ENCODE results near the gene FGFRL1.

Gene FGFRL1

GRCh38 chr4:1003271-1004070 lies 8.0 kb upstream of the FGFRL1 start:
- no peaks in the 10 kb centered on the region for H3K9me3 ChIP-seq (ENCODE audit: insufficient read depth, low read length)
- TF ChIP-seq CTCF (IDR thresholded peaks at IDR 0.05; ENCODE audit: low read depth, low read length) (no peak), EZH2phosphoT487 (IDR thresholded peaks at IDR 0.05; ENCODE audit: low read depth) (no peak)

GRCh38 chr4:1004071-1004418 lies 7.4 kb upstream of the FGFRL1 start:
- H3K4me3 ChIP-seq (ENCODE audit: low read length), result no peak overlapping the region
- no peak overlapping the region for H3K9ac ChIP-seq (ENCODE audit: low read length)
- H3K36me3 ChIP-seq (replicated peaks; ENCODE audit: low read depth, low read length), result no peaks in the 10 kb centered on the region
- H3K79me2 ChIP-seq (ENCODE audit: low read length), result no peaks in the 10 kb centered on the region
- H3K27ac ChIP-seq (ENCODE audit: low read length), result no peak overlapping the region
- no peaks in the 10 kb centered on the region for H3K9me3 ChIP-seq (ENCODE audit: insufficient read depth, low read length)
- no peak overlapping the region for H2AFZ ChIP-seq (ENCODE audit: low read depth, low read length)
- no peaks in the 10 kb centered on the region for H4K20me1 ChIP-seq (ENCODE audit: insufficient read depth, low read length)
- TF ChIP-seq CTCF (IDR thresholded peaks at IDR 0.05; ENCODE audit: low read depth, low read length) (no peak), EZH2phosphoT487 (IDR thresholded peaks at IDR 0.05; ENCODE audit: low read depth) (no peak)
- H3K27me3 ChIP-seq (ENCODE audit: low read depth, low read length), result peaks cover 24% of the 10 kb centered on the region
- no peak overlapping the region for H3K4me2 ChIP-seq (ENCODE audit: low read length)
- 0 out of 2 replicates have a peak, but pooled peaks cover 4% of the 10 kb centered on the region for H3K4me1 ChIP-seq (ENCODE audit: low read length)

More at GRCh38 chr4:1003271-1004070, 8.0 kb upstream of the FGFRL1 start:
- Histone ChIP-seq H3K4me1 (ENCODE audit: low read length) (no peaks in the 10 kb centered on the region), H3K27me3 (ENCODE audit: low read depth, low read length) (peaks cover 21% of the 10 kb centered on the region), H3K4me3 (ENCODE audit: low read length) (no peak overlapping the region), H3K4me2 (ENCODE audit: low read length) (no peak overlapping the region), H3K27ac (ENCODE audit: low read length) (no peak overlapping the region), H4K20me1 (ENCODE audit: insufficient read depth, low read length) (no peaks in the 10 kb centered on the region), H3K9ac (ENCODE audit: low read length) (no peak overlapping the region), H3K79me2 (ENCODE audit: low read length) (no peaks in the 10 kb centered on the region), H2AFZ (ENCODE audit: low read depth, low read length) (no peak overlapping the region), H3K36me3 (replicated peaks; ENCODE audit: low read depth, low read length) (no peaks in the 10 kb centered on the region)

GRCh38 chr4:1004557-1005485 lies 6.6 kb upstream of the FGFRL1 start:
- no peak overlapping the region for H3K4me3 ChIP-seq (ENCODE audit: low read length)

More at GRCh38 chr4:1004557-1005485, 6.6 kb upstream of the FGFRL1 start:
- Histone ChIP-seq H3K9me3 (ENCODE audit: insufficient read depth, low read length) (no peaks in the 10 kb centered on the region), H3K4me1 (ENCODE audit: low read length) (0 out of 2 replicates have a peak, but pooled peaks cover 4% of the 10 kb centered on the region), H3K9ac (ENCODE audit: low read length) (no peak overlapping the region), H3K36me3 (replicated peaks; ENCODE audit: low read depth, low read length) (no peaks in the 10 kb centered on the region), H4K20me1 (ENCODE audit: insufficient read depth, low read length) (no peaks in the 10 kb centered on the region), H2AFZ (ENCODE audit: low read depth, low read length) (no peak overlapping the region), H3K27ac (ENCODE audit: low read length) (no peak overlapping the region), H3K27me3 (ENCODE audit: low read depth, low read length) (peaks cover 22% of the 10 kb centered on the region), H3K79me2 (ENCODE audit: low read length) (no peaks in the 10 kb centered on the region), H3K4me2 (ENCODE audit: low read length) (no peak overlapping the region)
- no peak for TF ChIP-seq CTCF (IDR thresholded peaks at IDR 0.05; ENCODE audit: low read depth, low read length)
- TF ChIP-seq EZH2phosphoT487 (IDR thresholded peaks at IDR 0.05; ENCODE audit: low read depth), result no peak
